HG02623 (cell line): ENCODE data around the gene SPOP.

Source experiments
- ATAC-seq: cut with Tn5 transposase; IDR thresholded peaks from one replicate; pipeline ENCODE4 v1.9.1; 2021; ENCODE audit warnings: moderate library complexity; ENCODE audit not compliant: unreplicated experiment

SPOP gene

GRCh38 chr17:49618028-49618611 is 59.8 kb downstream of the SPOP start:
- ATAC-seq: no peak

GRCh38 chr17:49616601-49617131 is 61.2 kb downstream of the SPOP start:
- ATAC-seq: no peak

- no peak for ATAC-seq
These were observed 61.8 kb downstream of the SPOP start for GRCh38 chr17:49616086-49616485.

GRCh38 chr17:49613182-49613800 is 64.6 kb downstream of the SPOP start:
- no peak for ATAC-seq

GRCh38 chr17:49612726-49613125 is 65.2 kb downstream of the SPOP start:
- ATAC-seq: no peak

GRCh38 chr17:49610883-49611584 is 66.9 kb downstream of the SPOP start:
- no peak for ATAC-seq

GRCh38 chr17:49604314-49604869 is 73.5 kb downstream of the SPOP start:
- ATAC-seq: no peak

GRCh38 chr17:49603720-49604119 is 74.2 kb downstream of the SPOP start:
- no peak for ATAC-seq

GRCh38 chr17:49603238-49603637 is 74.7 kb downstream of the SPOP start:
- ATAC-seq: no peak

GRCh38 chr17:49602783-49603182 is 75.1 kb downstream of the SPOP start:
- ATAC-seq: no peak

- ATAC-seq: no peak
These were observed 76.9 kb downstream of the SPOP start for GRCh38 chr17:49600949-49601348.

GRCh38 chr17:49598918-49599317 is 79.0 kb downstream of the SPOP start:
- no peak for ATAC-seq

- ATAC-seq: no peak
These were observed 79.8 kb downstream of the SPOP start for GRCh38 chr17:49597928-49598655.

GRCh38 chr17:49597436-49597835 is 80.5 kb downstream of the SPOP start:
- no peak for ATAC-seq

GRCh38 chr17:49596613-49597244 is 81.2 kb downstream of the SPOP start:
- ATAC-seq: no peak

- ATAC-seq: no peak
These were observed 81.9 kb downstream of the SPOP start for GRCh38 chr17:49595980-49596379.

- ATAC-seq: no peak
These were observed 82.6 kb downstream of the SPOP start for GRCh38 chr17:49595328-49595727.

GRCh38 chr17:49592263-49592662 is 85.6 kb downstream of the SPOP start:
- no peak for ATAC-seq

- no peak for ATAC-seq
These were observed 87.0 kb downstream of the SPOP start for GRCh38 chr17:49590874-49591273.

- ATAC-seq: no peak
These were observed 88.3 kb downstream of the SPOP start for GRCh38 chr17:49589577-49589927.
